Thymus (tissue), 11 donors: Measurements from ENCODE around the gene CCDC13. TPM values are rescaled to one million over a fixed set of nuclear protein-coding genes. Genes with fewer than 3 reads are reported as not detected.

Source experiments
- DNase-seq, 9 donors: peaks; one replicate each; pipeline ENCODE4 v3.0.0-alpha.2; 2013; ENCODE audit warnings: low spot score in 9 of 9, low read depth in 6 of 9, missing footprints in 1 of 9
- H3K27ac ChIP-seq, 2 donors: one replicate each; pipeline ENCODE4 v1.5.1; 2013; ENCODE audit warnings: control low read depth in 1 of 2, low read depth in 1 of 2, low read length in 1 of 2, mild to moderate bottlenecking in 1 of 2, moderate library complexity in 1 of 2
- H3K27me3 ChIP-seq, 2 donors: one replicate each; pipeline ENCODE4 v1.5.1; 2013; ENCODE audit warnings: low read length in 1 of 2; ENCODE audit not compliant: control insufficient read depth in 2 of 2, insufficient read depth in 1 of 2
- H3K36me3 ChIP-seq, 2 donors: one replicate each; pipeline ENCODE4 v1.5.1; 2013; ENCODE audit warnings: low read length in 1 of 2, mild to moderate bottlenecking in 1 of 2, moderate library complexity in 1 of 2; ENCODE audit not compliant: control insufficient read depth in 2 of 2, insufficient read depth in 2 of 2
- H3K4me1 ChIP-seq, 2 donors: one replicate each; pipeline ENCODE4 v1.5.1; 2013; ENCODE audit warnings: low read length in 2 of 2; ENCODE audit not compliant: control insufficient read depth in 2 of 2, insufficient read depth in 2 of 2
- H3K4me3 ChIP-seq, 2 donors: one replicate each; pipeline ENCODE4 v1.5.1; 2013; ENCODE audit warnings: low read length in 2 of 2, control low read depth in 1 of 2, mild to moderate bottlenecking in 1 of 2
- H3K9me3 ChIP-seq, 2 donors: one replicate each; pipeline ENCODE4 v1.5.1; 2013; ENCODE audit warnings: low read length in 1 of 2, mild to moderate bottlenecking in 1 of 2; ENCODE audit not compliant: control insufficient read depth in 2 of 2, insufficient read depth in 1 of 2
- whole genome bisulfite sequencing: extraction: QIAGEN DNeasy Blood & Tissue Kit; methylation state at CpG from one replicate; pipeline ENCODE4 v1.1.7; 2013; 5-methylcytosine and 5-hydroxymethylcytosine counted together
- polyA plus RNA-seq: library from polyadenylated mRNA; stranded (reverse); fragments of 200-250 nt; gene quantifications from one replicate; pipeline ENCODE4 v1.2.3, GENCODE V29; 2013
- total RNA-seq: library from RNA; stranded (reverse); fragments of 120-200 nt; gene quantifications from one replicate; pipeline ENCODE4 v1.2.4, GENCODE V29; 2013
- donor health status: healthy.

The CCDC13 gene
- total and polyA plus RNA-seq, 2 donors, result 0.59 to 0.94 TPM

DNA sequence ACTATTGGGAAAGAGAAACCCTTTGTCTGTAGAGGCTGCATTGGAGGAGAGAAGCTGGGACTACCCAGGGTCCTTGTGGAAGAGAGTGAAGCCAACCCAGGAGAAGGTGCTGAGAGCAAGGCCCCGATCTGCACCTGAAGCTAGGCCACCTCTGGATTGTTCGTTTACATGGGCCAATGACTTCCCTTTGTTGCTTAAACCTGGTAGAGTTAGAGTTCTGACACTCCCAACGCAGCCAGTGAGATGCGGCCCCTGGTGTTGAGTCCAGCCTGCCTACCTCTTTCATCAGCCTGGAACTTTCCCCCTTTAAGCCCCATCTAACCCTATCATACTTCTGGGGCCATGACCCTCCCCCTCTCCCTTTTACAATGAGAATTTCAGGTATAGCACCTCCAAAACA lies 30.8 kb downstream of the CCDC13 start:
- 95% methylated on average over 4 of the region's 4 CpGs for WGBS
- no peak for DNase-seq
- H3K4me3 ChIP-seq, result no peak overlapping the region
- no peaks in the 10 kb centered on the region for H3K9me3 ChIP-seq
- no peak overlapping the region for H3K27ac ChIP-seq
- no peaks in the 10 kb centered on the region for H3K36me3 ChIP-seq
- H3K27me3 ChIP-seq, result no peaks in the 10 kb centered on the region
- peaks cover 0 to 5% of the 10 kb centered on the region in 2 donors for H3K4me1 ChIP-seq

DNA sequence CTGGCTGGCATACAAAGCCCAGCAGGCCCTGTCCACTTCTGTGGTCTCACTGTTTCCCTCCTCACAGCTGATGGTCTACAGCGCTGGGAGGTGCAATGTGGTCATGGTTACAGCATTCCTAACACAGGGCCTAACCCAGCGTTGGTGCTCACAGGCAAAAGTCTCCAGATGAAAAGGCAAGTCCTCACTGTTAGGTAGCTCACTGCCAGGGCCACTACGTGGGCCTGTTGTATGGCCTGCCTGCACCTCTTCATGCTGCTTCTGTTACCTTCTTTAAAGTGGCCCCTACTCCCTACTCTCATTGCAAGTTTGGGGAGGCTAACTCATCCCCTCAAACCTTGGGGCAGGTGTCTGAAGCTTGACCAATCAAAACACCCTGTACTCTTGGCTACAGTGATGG lies 31.3 kb downstream of the CCDC13 start:
- H3K27me3 ChIP-seq, result no peaks in the 10 kb centered on the region
- no peak overlapping the region for H3K4me3 ChIP-seq
- H3K36me3 ChIP-seq, result no peaks in the 10 kb centered on the region
- H3K4me1 ChIP-seq, result no peaks in the 10 kb centered on the region
- WGBS, result 95% methylated on average over 3 of the region's 3 CpGs
- no peak overlapping the region for H3K27ac ChIP-seq
- no peaks in the 10 kb centered on the region for H3K9me3 ChIP-seq
- DNase-seq, result no peak

DNA sequence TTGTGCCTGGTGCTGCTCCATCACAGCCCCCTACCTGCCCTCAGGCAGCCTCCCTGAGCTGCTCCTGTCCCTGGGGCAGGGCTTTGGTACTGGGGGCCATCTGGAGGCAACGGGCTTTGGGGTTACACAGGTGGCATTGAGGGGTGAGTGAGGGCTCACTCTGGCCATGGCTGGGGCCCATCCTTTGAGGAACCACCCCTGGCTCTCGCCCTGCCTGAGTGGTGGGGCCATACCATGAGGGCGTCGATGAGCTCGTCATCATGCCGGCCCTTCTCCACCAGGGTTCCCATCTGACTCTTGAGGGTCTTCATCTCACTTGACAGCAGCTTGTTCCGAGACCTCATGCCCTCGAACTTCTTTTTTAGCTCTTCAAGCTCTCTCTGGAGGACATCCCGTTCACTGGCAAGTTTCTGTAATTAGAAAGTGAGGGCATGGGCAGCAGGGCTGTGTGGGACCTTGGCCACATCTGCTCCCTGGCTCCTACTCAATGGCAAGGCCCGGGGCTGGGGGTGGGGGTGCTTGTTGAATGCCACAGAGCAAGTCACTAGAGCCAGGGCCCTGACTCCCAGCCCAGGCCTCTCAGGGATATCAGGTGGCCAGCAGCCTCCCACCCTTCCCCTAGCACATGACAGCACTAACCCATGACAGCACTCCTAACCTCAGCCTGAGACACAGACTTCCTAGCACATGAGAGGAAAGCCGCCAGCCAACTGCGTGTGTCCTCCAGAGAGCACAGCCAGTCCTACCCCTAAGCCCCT lies 33.5 kb downstream of the CCDC13 start:
- Histone ChIP-seq H3K27me3 (no peaks in the 10 kb centered on the region), H3K4me1 (no peaks in the 10 kb centered on the region), H3K9me3 (no peaks in the 10 kb centered on the region), H3K36me3 (no peaks in the 10 kb centered on the region), H3K4me3 (no peak overlapping the region), H3K27ac (no peak overlapping the region)
- 94% methylated on average over 12 of the region's 12 CpGs for WGBS
- no peak for DNase-seq

DNA sequence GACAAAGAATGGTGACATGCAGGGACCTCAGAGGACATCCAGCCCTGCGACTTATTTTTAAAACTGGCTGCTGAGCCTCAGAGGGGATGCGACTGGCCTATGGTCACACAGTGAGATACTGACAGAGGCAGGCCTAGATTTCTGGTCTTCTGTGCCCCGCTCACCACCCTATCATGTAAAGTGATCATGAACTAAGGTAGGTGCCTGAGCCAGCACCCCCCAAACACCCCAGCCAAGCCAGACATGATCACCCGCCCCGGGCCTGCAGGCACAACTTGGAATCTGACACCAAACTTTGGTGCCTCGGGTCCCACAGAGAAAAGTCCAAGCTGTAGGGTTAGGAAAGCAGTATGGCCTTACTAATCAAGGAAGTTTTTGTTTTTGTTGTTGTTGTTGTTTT lies 36.5 kb downstream of the CCDC13 start:
- Histone ChIP-seq H3K27me3 (no peaks in the 10 kb centered on the region), H3K4me3 (no peak overlapping the region), H3K4me1 (no peaks in the 10 kb centered on the region), H3K27ac (no peak overlapping the region), H3K9me3 (no peaks in the 10 kb centered on the region), H3K36me3 (no peaks in the 10 kb centered on the region)
- DNase-seq, result no peak
- 96% methylated on average over 6 of the region's 6 CpGs for WGBS

DNA sequence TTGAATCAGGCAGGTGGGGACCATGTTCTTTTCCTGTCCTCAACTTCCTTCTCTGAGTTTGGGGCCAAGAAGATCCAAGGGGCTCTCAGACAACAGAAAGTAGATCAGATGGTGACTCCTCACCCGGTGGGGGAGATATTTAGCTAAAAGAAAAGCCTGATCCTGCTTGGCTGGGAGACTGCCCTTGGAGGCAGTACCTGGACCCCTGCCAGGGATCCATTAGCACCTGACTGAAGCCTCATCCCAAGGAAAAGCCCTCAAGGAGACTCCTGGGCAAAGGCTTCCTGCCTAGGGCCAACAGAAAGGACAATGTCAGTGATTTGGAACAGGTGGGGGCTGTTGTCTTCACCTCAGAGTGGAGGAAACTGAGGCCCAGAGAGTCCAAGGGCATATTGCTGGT lies 37.0 kb downstream of the CCDC13 start:
- H3K36me3 ChIP-seq, result no peaks in the 10 kb centered on the region
- no peak for DNase-seq
- H3K27me3 ChIP-seq, result no peaks in the 10 kb centered on the region
- 77% methylated on average over 1 of the region's 1 CpG for WGBS
- H3K27ac ChIP-seq, result no peak overlapping the region
- no peak overlapping the region for H3K4me3 ChIP-seq
- H3K9me3 ChIP-seq, result no peaks in the 10 kb centered on the region
- H3K4me1 ChIP-seq, result no peaks in the 10 kb centered on the region

DNA sequence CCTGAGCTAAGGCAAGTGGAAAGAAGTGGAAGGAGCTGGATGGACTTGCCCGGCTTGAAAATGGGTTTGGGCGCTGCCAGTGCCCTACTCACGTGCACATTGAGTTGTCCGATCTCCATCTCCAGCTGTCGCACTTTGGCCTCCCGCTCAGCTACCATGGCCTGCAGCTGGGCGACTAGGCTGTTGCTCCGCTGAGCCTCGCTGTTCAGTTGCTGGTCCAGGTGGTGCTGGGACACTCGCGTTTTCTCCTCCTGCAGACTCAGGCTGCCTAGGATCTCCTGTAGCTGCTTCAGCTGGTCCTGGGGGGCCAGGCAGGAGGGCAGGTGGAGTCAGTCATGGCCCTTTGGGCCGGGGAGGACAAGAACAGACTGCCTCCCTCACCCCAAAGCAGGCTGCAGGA lies 37.4 kb downstream of the CCDC13 start:
- no peak for DNase-seq
- Histone ChIP-seq H3K4me3 (no peak overlapping the region), H3K36me3 (no peaks in the 10 kb centered on the region), H3K9me3 (no peaks in the 10 kb centered on the region), H3K27me3 (no peaks in the 10 kb centered on the region), H3K27ac (no peak overlapping the region), H3K4me1 (no peaks in the 10 kb centered on the region)
- WGBS, result 97% methylated on average over 12 of the region's 12 CpGs

DNA sequence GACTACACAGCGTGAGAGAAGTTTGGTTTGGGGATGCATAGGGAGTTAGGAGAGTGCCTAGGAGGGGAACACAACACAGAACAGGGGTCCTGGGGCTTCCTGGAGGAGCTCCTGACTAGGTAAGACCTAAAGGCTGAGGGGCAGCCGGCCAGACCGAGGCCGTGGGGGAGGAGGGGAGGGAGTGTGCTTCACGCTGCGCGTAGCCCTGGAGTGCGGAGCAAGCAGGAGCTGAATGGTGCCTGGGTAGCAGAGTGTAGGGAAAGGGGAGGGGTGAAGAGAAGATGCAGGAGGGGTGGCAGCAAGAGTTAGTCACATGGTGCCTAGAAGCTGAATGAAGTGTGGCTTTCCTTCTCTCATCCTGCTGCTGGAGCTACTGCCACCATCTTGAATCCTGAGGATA lies 38.0 kb downstream of the CCDC13 start:
- no peaks in the 10 kb centered on the region for H3K27me3 ChIP-seq
- H3K4me3 ChIP-seq, result no peak overlapping the region
- H3K27ac ChIP-seq, result no peak overlapping the region
- WGBS, result 89% methylated on average over 8 of the region's 8 CpGs
- H3K9me3 ChIP-seq, result no peaks in the 10 kb centered on the region
- no peaks in the 10 kb centered on the region for H3K4me1 ChIP-seq
- DNase-seq, result no peak
- no peaks in the 10 kb centered on the region for H3K36me3 ChIP-seq

DNA sequence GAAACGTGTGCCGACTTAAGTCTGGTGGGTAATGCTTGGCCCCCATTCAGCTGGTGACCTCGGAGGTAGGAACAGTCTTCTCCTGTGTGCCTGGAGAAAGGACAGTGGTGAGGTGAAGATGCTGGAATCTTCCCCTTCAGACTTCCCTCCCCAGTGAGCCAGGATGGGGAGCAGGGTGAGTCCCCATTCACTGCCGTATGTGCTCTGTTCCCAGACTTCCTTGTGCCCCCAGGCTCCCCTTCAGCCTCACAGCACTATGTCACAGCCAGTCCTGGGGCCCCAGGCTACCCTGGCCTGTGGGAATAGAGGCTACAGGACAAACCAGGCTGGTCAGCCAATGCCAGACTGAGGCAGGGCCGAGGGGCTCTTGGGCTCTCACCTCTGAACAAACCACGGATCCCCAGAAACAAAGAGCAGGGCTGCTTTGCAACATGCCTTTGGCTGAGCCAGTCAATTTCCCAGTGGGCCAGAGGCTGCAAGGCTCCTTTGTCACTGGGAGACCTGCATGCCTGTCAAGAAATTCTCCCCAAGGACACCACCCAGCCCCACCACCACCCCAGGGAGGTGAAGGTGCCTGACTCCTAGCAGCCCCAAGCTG lies 38.7 kb downstream of the CCDC13 start:
- no peaks in the 10 kb centered on the region for H3K27me3 ChIP-seq
- no peak for DNase-seq
- 95% methylated on average over 6 of the region's 6 CpGs for WGBS
- no peaks in the 10 kb centered on the region for H3K9me3 ChIP-seq
- H3K4me1 ChIP-seq, result no peaks in the 10 kb centered on the region
- H3K27ac ChIP-seq, result no peak overlapping the region
- no peak overlapping the region for H3K4me3 ChIP-seq
- H3K36me3 ChIP-seq, result no peaks in the 10 kb centered on the region

DNA sequence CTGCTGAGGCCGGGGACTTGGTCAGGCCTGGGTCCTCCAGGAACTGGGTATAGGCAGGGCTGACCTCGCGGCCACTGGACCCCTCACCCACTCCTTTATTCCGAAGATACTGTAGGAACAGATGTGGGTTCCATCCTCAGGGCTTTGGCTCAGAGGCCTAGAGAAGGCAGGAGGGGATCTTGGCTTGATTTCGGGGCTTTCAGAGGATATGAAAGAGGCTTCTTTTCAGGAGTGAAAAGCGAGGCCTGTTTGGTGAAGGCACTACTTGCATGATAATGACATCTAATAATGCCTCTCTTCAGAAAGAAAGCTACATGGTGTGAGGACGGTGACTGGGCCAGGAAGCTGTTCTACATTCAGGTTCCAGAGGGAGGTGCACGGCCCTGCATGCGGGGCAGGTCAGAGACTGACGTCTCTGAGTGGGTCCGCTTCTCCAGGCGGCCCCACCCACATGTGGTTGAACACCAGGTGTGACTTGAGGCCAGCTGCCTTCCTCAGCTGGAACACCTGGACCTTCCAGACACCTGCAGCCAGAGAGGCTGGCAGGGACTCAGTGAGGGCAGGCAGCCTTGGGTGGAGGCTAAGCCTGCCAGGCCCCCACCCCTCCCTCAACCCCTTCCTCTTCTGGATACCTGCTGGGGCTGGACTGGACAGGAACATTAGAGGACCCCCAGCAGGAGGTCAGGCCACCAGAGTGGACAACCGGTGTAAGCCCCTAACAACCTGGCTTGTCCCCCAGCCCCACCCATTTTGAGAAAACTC lies 39.4 kb downstream of the CCDC13 start:
- DNase-seq, result no peak
- H3K36me3 ChIP-seq, result no peaks in the 10 kb centered on the region
- H3K4me1 ChIP-seq, result no peaks in the 10 kb centered on the region
- H3K9me3 ChIP-seq, result no peaks in the 10 kb centered on the region
- no peak overlapping the region for H3K27ac ChIP-seq
- WGBS, result 91% methylated on average over 13 of the region's 13 CpGs
- H3K4me3 ChIP-seq, result no peak overlapping the region
- H3K27me3 ChIP-seq, result no peaks in the 10 kb centered on the region
